DOHH2 (cell line): ENCODE measurements around the gene KCNS1.

Source experiments
- CTCF ChIP-seq: fragments of 200-600 bp; sonication (generic); IDR thresholded peaks from one replicate; pipeline ENCODE4 v1.5.1; 2014; ENCODE audit warnings: antibody characterized with exemption, mild to moderate bottlenecking, low read depth, low read length; ENCODE audit not compliant: poor library complexity, severe bottlenecking
- EZH2phosphoT487 ChIP-seq: fragments of 200-600 bp; sonication (generic); IDR thresholded peaks from 2 replicates; pipeline ENCODE4 v1.6.1; 2017; ENCODE audit warnings: borderline replicate concordance, mild to moderate bottlenecking, antibody characterized with exemption, low read length, moderate library complexity, mixed read lengths

GRCh38 chr20:45088247-45088646 is 12.7 kb downstream of the KCNS1 start:
- TF ChIP-seq CTCF = no peak
- no peak for TF ChIP-seq EZH2phosphoT487
